NB4 (cell line): ENCODE measurements around the gene CEP128.

ENCODE experiments used
- DNase-seq: peaks from one replicate; pipeline ENCODE4 v3.0.0; 2010; ENCODE audit warnings: low read depth
- H3K4me3 ChIP-seq: one replicate; pipeline ENCODE4 v1.5.1; 2011; ENCODE audit warnings: mild to moderate bottlenecking, low read depth, low read length, moderate library complexity
- MYC ChIP-seq: IDR thresholded peaks from 2 replicates; pipeline ENCODE4 v1.6.1; 2011; ENCODE audit warnings: low read depth, low read length
- POLR2A ChIP-seq: IDR thresholded peaks from 2 replicates; pipeline ENCODE4 v1.6.1; 2011; ENCODE audit warnings: mild to moderate bottlenecking; ENCODE audit not compliant: insufficient read length; ENCODE audit errors: extremely low read depth
- TF ChIP-seq, protein P1 (sequence below): IDR thresholded peaks from one replicate; pipeline ENCODE4 v1.5.1; 2012; ENCODE audit warnings: low read depth, low read length
- TF ChIP-seq, protein P2 (sequence below): IDR thresholded peaks from 2 replicates; pipeline ENCODE4 v1.6.1; 2011; ENCODE audit warnings: low read depth, low read length

CEP128 gene

GRCh38 chr14:80565001-80565400 is 376.5 kb downstream of the CEP128 start:
- no peak for DNase-seq
- no peak overlapping the region for H3K4me3 ChIP-seq
- TF ChIP-seq, protein P1, sequence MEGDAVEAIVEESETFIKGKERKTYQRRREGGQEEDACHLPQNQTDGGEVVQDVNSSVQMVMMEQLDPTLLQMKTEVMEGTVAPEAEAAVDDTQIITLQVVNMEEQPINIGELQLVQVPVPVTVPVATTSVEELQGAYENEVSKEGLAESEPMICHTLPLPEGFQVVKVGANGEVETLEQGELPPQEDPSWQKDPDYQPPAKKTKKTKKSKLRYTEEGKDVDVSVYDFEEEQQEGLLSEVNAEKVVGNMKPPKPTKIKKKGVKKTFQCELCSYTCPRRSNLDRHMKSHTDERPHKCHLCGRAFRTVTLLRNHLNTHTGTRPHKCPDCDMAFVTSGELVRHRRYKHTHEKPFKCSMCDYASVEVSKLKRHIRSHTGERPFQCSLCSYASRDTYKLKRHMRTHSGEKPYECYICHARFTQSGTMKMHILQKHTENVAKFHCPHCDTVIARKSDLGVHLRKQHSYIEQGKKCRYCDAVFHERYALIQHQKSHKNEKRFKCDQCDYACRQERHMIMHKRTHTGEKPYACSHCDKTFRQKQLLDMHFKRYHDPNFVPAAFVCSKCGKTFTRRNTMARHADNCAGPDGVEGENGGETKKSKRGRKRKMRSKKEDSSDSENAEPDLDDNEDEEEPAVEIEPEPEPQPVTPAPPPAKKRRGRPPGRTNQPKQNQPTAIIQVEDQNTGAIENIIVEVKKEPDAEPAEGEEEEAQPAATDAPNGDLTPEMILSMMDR: no peak
- TF ChIP-seq, protein P2, sequence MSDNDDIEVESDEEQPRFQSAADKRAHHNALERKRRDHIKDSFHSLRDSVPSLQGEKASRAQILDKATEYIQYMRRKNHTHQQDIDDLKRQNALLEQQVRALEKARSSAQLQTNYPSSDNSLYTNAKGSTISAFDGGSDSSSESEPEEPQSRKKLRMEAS: no peak
- TF ChIP-seq POLR2A: no peak
- TF ChIP-seq MYC: no peak

DNA sequence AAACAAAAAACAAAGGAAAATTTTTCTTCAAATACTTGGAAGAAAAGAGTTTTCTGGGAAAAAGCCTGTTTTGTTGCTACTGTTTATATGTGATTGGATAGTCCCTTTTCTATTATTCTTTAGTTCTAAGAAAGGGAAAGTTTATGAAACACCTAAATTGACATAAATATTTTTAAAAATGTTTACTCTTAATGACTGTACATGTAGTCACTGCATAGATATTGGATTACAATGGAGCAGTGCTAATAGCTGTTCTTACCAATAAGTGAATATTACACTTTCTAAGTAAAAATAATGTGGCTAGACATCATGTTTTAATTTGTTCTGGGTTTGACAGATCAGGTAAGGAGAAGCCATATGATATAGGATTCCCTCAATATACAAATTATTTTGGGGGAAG is 377.5 kb downstream of the CEP128 start:
- TF ChIP-seq, protein P2: no peak
- TF ChIP-seq, protein P1: no peak
- no peak for TF ChIP-seq POLR2A
- no peak for TF ChIP-seq MYC
- no peak overlapping the region for H3K4me3 ChIP-seq
- DNase-seq: no peak

- no peak for DNase-seq
- TF ChIP-seq, protein P1: no peak
- TF ChIP-seq MYC (no peak), POLR2A (no peak)
- TF ChIP-seq, protein P2: no peak
- H3K4me3 ChIP-seq: no peak overlapping the region
Measured at GRCh38 chr14:80560800-80561657, 380.5 kb downstream of the CEP128 start.

GRCh38 chr14:80554139-80554538 is 387.4 kb downstream of the CEP128 start:
- H3K4me3 ChIP-seq: no peak overlapping the region
- TF ChIP-seq, protein P1: no peak
- TF ChIP-seq, protein P2: no peak
- no peak for TF ChIP-seq POLR2A
- no peak for TF ChIP-seq MYC
- no peak for DNase-seq

DNA sequence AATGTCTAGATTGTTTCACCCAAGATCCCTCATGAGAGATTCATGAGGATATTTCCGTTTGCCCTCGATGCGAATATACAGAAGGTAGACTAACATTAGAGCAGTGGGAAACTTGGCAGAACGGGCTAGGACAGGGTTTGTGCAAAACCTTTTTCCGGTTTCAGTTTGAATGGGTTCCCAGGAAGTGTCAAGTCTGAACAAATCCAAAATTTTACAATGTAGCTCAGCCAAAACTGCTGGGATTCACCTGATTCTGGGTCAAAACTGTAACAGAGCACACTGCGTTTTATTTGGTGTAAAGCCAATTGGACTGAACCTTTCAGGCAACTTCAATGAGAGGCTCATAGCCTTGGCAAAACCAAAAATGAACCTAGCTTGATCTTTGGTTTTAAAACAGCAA is 392.4 kb downstream of the CEP128 start:
- no peak for DNase-seq
- TF ChIP-seq MYC: no peak
- no peak for TF ChIP-seq POLR2A
- TF ChIP-seq, protein P1: no peak
- TF ChIP-seq, protein P2: no peak

More for the DNA sequence above, 392.4 kb downstream of the CEP128 start:
- no peak overlapping the region for H3K4me3 ChIP-seq
